Testis (tissue), 3 donors: ENCODE results near the gene GFPT2. TPM values are rescaled to one million over a fixed set of nuclear protein-coding genes. Genes with fewer than 3 reads are reported as not detected.

Experiments
- DNase-seq: peaks from one replicate; pipeline ENCODE4 v3.0.0-alpha.2; 2019
- H3K27ac ChIP-seq, 2 donors: fragments of 200-600 bp; sonication (generic); one replicate each; pipeline ENCODE4 v1.5.1; 2019
- H3K27me3 ChIP-seq: fragments of 200-600 bp; sonication (generic); one replicate; pipeline ENCODE4 v1.5.1; 2019
- H3K36me3 ChIP-seq: fragments of 200-600 bp; sonication (generic); one replicate; pipeline ENCODE4 v1.5.1; 2017; ENCODE audit warnings: low read depth; ENCODE audit errors: missing control alignments
- H3K4me1 ChIP-seq: fragments of 200-600 bp; sonication (generic); one replicate; pipeline ENCODE4 v1.5.1; 2019
- H3K4me3 ChIP-seq, 2 donors: fragments of 200-600 bp; sonication (generic); one replicate each; pipeline ENCODE4 v1.5.1; 2017 to 2019
- H3K9me3 ChIP-seq: fragments of 200-600 bp; sonication (generic); one replicate; pipeline ENCODE4 v1.5.1; 2017
- CTCF ChIP-seq, 3 experiments: fragments of 450-650 bp in 2 of 3; fragments of 200-600 bp in 1 of 3; sonication (generic) in 1 of 3; IDR thresholded peaks; one replicate each; pipeline ENCODE4 v1.5.1; 2016 to 2019; ENCODE audit warnings: antibody characterized with exemption in 3 of 3, mild to moderate bottlenecking in 2 of 3, moderate library complexity in 1 of 3
- POLR2A ChIP-seq: fragments of 450-650 bp; IDR thresholded peaks from one replicate; pipeline ENCODE4 v1.6.1; 2017; ENCODE audit warnings: antibody characterized with exemption, mild to moderate bottlenecking, moderate library complexity
- WGBS, 2 donors: methylation state at CpG; one replicate each; pipeline ENCODE4 v1.1.5; 2018; 5-methylcytosine and 5-hydroxymethylcytosine counted together
- intact Hi-C: fragments of 100-400 bp; cut with DNase I; formaldehyde crosslinking; loops from one replicate; pipeline ENCODE4 v1.15.1; 2023; ENCODE audit warnings: low total_unique reads
- polyA plus RNA-seq: library from polyadenylated mRNA; stranded (reverse); fragments of 350-450 nt; fragmentation: Illumina TruSeq; extraction: RNeasy Lipid Tissue Mini Kit (QIAGEN cat#74804); gene quantifications from one replicate; pipeline ENCODE4 v1.2.3, GENCODE V29; 2014; ENCODE audit warnings: low read depth, low replicate concordance; ENCODE audit not compliant: insufficient read depth
- total RNA-seq, 2 donors: library from RNA; depleted of rRNA; stranded (reverse); fragments of >200 nt; gene quantifications; one replicate each; pipeline ENCODE4 v1.2.3, GENCODE V29; 2016

GFPT2 gene
- total and polyA plus RNA-seq, 3 donors from 2014 or later, result 17.6 to 21.7 (median 17.9) TPM

GRCh38 chr5:180379355-180380070 lies 26.4 kb upstream of the GFPT2 start:
- no peak for DNase-seq
- intact Hi-C loops, result no loop called here
- H3K36me3 ChIP-seq, result no peaks in the 10 kb centered on the region
- TF ChIP-seq POLR2A, result no peak
- no peak for TF ChIP-seq CTCF (IDR thresholded peaks at IDR 0.05)
- 83 to 87% methylated on average over 31 of the region's 31 CpGs for WGBS, 2 donors
- H3K4me3 ChIP-seq, result no peak overlapping the region
- no peak overlapping the region for H3K27ac ChIP-seq
- H3K9me3 ChIP-seq, result no peaks in the 10 kb centered on the region
- no peaks in the 10 kb centered on the region for H3K4me1 ChIP-seq
- no peaks in the 10 kb centered on the region for H3K27me3 ChIP-seq

- no peak for TF ChIP-seq POLR2A
- no peak for TF ChIP-seq CTCF (IDR thresholded peaks at IDR 0.05)
- Histone ChIP-seq H3K36me3 (no peaks in the 10 kb centered on the region), H3K9me3 (no peaks in the 10 kb centered on the region), H3K4me1 (no peaks in the 10 kb centered on the region), H3K4me3 (no peak overlapping the region), H3K27ac (no peak overlapping the region), H3K27me3 (no peaks in the 10 kb centered on the region)
- 89 to 90% methylated on average over 9 of the region's 9 CpGs for WGBS, 2 donors
- DNase-seq, result no peak
- intact Hi-C loops, result no loop called here
Measured at GRCh38 chr5:180378438-180379344, 25.6 kb upstream of the GFPT2 start.

GRCh38 chr5:180377556-180378197 lies 24.5 kb upstream of the GFPT2 start:
- H3K4me1 ChIP-seq, result no peaks in the 10 kb centered on the region
- no peaks in the 10 kb centered on the region for H3K27me3 ChIP-seq
- WGBS, 2 donors, result 83 to 84% methylated on average over 11 to 13 of the region's 13 CpGs
- DNase-seq, result no peak
- H3K9me3 ChIP-seq, result no peaks in the 10 kb centered on the region
- intact Hi-C loops, result no loop called here
- TF ChIP-seq POLR2A (no peak), CTCF (IDR thresholded peaks at IDR 0.05) (no peak)
- H3K27ac ChIP-seq, result no peak overlapping the region
- H3K36me3 ChIP-seq, result no peaks in the 10 kb centered on the region
- no peak overlapping the region for H3K4me3 ChIP-seq

- Histone ChIP-seq H3K4me1 (no peaks in the 10 kb centered on the region), H3K36me3 (no peaks in the 10 kb centered on the region), H3K27me3 (no peaks in the 10 kb centered on the region), H3K9me3 (no peaks in the 10 kb centered on the region), H3K4me3 (no peak overlapping the region), H3K27ac (no peak overlapping the region)
- DNase-seq, result no peak
- TF ChIP-seq POLR2A (no peak), CTCF (IDR thresholded peaks at IDR 0.05) (no peak)
- WGBS, 2 donors, result 79 to 80% methylated on average over 6 of the region's 6 CpGs
- intact Hi-C loops, result no loop called here
Measured at GRCh38 chr5:180376511-180376910, 23.4 kb upstream of the GFPT2 start.
